CD14-positive monocyte (primary cell): ENCODE results near the gene OAS2. TPM values are rescaled to one million over a fixed set of nuclear protein-coding genes. Genes with fewer than 3 reads are reported as not detected.

Experiments
- DNase-seq, 3 donors: peaks; one replicate each; pipeline ENCODE4 v3.0.0-alpha.2; 2011 to 2022
- H2AFZ ChIP-seq: 2 replicates; pipeline ENCODE4 v1.6.0; 2012; ENCODE audit warnings: mild to moderate bottlenecking, low read depth, low read length, inconsistent platforms; ENCODE audit not compliant: insufficient read depth, poor library complexity, severe bottlenecking
- H3K27ac ChIP-seq, 2 donors: 1 replicate in 1 of 2; 2 replicates in 1 of 2; pipeline ENCODE4 v1.5.1; 2012 to 2013; ENCODE audit warnings: low read length in 2 of 2, control low read depth in 1 of 2, inconsistent platforms in 1 of 2, low read depth in 1 of 2, mild to moderate bottlenecking in 1 of 2
- H3K27me3 ChIP-seq, 2 donors: one replicate each; pipeline versions ENCODE4 v1.6.0 to v1.6.1; 2011 to 2013; ENCODE audit warnings: low read length in 2 of 2; ENCODE audit not compliant: control insufficient read depth in 2 of 2, insufficient read depth in 2 of 2
- H3K36me3 ChIP-seq, 2 donors: replicated peaks in 1 of 2; 1 replicate in 1 of 2; 2 replicates in 1 of 2; pipeline versions ENCODE4 v1.5.1 to v1.6.1; 2012 to 2013; ENCODE audit warnings: low read length in 2 of 2, control low read depth in 1 of 2, inconsistent platforms in 1 of 2, mild to moderate bottlenecking in 1 of 2; ENCODE audit not compliant: insufficient read depth in 2 of 2, control insufficient read depth in 1 of 2
- H3K4me1 ChIP-seq, 2 donors: 1 replicate in 1 of 2; 2 replicates in 1 of 2; pipeline versions ENCODE4 v1.5.1 to v1.6.1; 2012 to 2013; ENCODE audit warnings: low read length in 2 of 2, control low read depth in 1 of 2, inconsistent platforms in 1 of 2, mild to moderate bottlenecking in 1 of 2, moderate library complexity in 1 of 2; ENCODE audit not compliant: insufficient read depth in 2 of 2, control insufficient read depth in 1 of 2
- H3K4me2 ChIP-seq: replicated peaks from 2 replicates; pipeline ENCODE3; 2012; ENCODE audit warnings: low read length, moderate library complexity, mild to moderate bottlenecking; ENCODE audit not compliant: poor library complexity, severe bottlenecking; ENCODE audit errors: extremely low read depth
- H3K4me3 ChIP-seq, 3 experiments: fragments of 200-600 bp in 1 of 3; sonication (generic) in 1 of 3; replicated peaks in 1 of 3; 1 replicate in 2 of 3; 2 replicates in 1 of 3; pipeline ENCODE4 v1.5.1; 2011 to 2013; ENCODE audit warnings: low read length in 3 of 3, mild to moderate bottlenecking in 3 of 3, control low read depth in 2 of 3, low read depth in 2 of 3, inconsistent platforms in 1 of 3, moderate library complexity in 1 of 3
- H3K79me2 ChIP-seq: 2 replicates; pipeline ENCODE4 v1.6.0; 2012; ENCODE audit warnings: mild to moderate bottlenecking, control low read depth, inconsistent platforms, low read length, moderate library complexity; ENCODE audit not compliant: insufficient read depth
- H3K9ac ChIP-seq: 2 replicates; pipeline ENCODE4 v1.6.0; 2017; ENCODE audit warnings: low read length, mild to moderate bottlenecking; ENCODE audit not compliant: insufficient read depth, poor library complexity, severe bottlenecking
- H3K9me3 ChIP-seq, 2 donors: replicated peaks in 1 of 2; 1 replicate in 1 of 2; 2 replicates in 1 of 2; pipeline versions ENCODE4 v1.5.1 to v1.6.1; 2012 to 2013; ENCODE audit warnings: low read length in 2 of 2, control low read depth in 1 of 2; ENCODE audit not compliant: control insufficient read depth in 1 of 2, insufficient read depth in 1 of 2
- H4K20me1 ChIP-seq: 2 replicates; pipeline ENCODE4 v1.6.0; 2012; ENCODE audit warnings: mild to moderate bottlenecking, low read length, control low read depth, moderate library complexity; ENCODE audit not compliant: insufficient read depth
- H3K27ac Mint-ChIP-seq, 7 donors: one replicate each; pipeline ENCODE4 v1.8.0; 2020; ENCODE audit warnings: mild to moderate bottlenecking in 7 of 7, mixed read lengths in 7 of 7, moderate library complexity in 6 of 7, inconsistent platforms in 2 of 7
- H3K27me3 Mint-ChIP-seq, 3 donors: one replicate each; pipeline ENCODE4 v1.8.0; 2021 to 2022; ENCODE audit warnings: low read depth in 3 of 3, mild to moderate bottlenecking in 3 of 3, mixed read lengths in 3 of 3, moderate library complexity in 3 of 3, inconsistent platforms in 1 of 3
- H3K36me3 Mint-ChIP-seq, 2 donors: one replicate each; pipeline ENCODE4 v1.8.0; 2020; ENCODE audit warnings: mixed read lengths in 2 of 2, inconsistent platforms in 1 of 2, mild to moderate bottlenecking in 1 of 2
- H3K4me1 Mint-ChIP-seq: one replicate; pipeline ENCODE4 v1.8.0; 2020; ENCODE audit warnings: mild to moderate bottlenecking, mixed read lengths
- H3K4me3 Mint-ChIP-seq, 2 donors: one replicate each; pipeline ENCODE4 v1.8.0; 2020; ENCODE audit warnings: mild to moderate bottlenecking in 2 of 2, mixed read lengths in 2 of 2, moderate library complexity in 1 of 2
- H3K9me3 Mint-ChIP-seq, 7 donors: one replicate each; pipeline ENCODE4 v1.8.0; 2020 to 2022; ENCODE audit warnings: mixed read lengths in 7 of 7, mild to moderate bottlenecking in 6 of 7, moderate library complexity in 6 of 7, inconsistent platforms in 2 of 7
- WGBS: methylation state at CpG from one replicate; pipeline ENCODE4 v1.1.5; 2013; ENCODE audit warnings: missing lambda C conversion rate; ENCODE audit not compliant: insufficient coverage; 5-methylcytosine and 5-hydroxymethylcytosine counted together
- intact Hi-C, 2 donors: fragments of 100-400 bp; cut with micrococcal nuclease; formaldehyde crosslinking; loops; one replicate each; pipeline versions ENCODE4 v1.15.0 to v1.15.1; 2023
- polyA plus RNA-seq, 3 donors: library from polyadenylated mRNA; depleted of rRNA in 1 of 3; unstranded in 2 of 3; stranded (reverse) in 1 of 3; fragments of 300-500 nt in 2 of 3; fragments of >200 nt in 1 of 3; fragmentation: Illumina TruSeq in 2 of 3; gene quantifications; 1 replicate in 2 of 3; 2 replicates in 1 of 3; pipeline ENCODE4 v1.2.3, GENCODE V29; 2012 to 2021
- TF ChIP-seq, protein P1 (sequence below): fragments of 200-600 bp; IDR thresholded peaks from one replicate; pipeline ENCODE4 v1.8.0; 2022; ENCODE audit warnings: antibody characterized with exemption, mild to moderate bottlenecking

Gene OAS2
- polyA plus RNA-seq, 3 donors: 27.7 to 55.9 (median 40.1) TPM

DNA sequence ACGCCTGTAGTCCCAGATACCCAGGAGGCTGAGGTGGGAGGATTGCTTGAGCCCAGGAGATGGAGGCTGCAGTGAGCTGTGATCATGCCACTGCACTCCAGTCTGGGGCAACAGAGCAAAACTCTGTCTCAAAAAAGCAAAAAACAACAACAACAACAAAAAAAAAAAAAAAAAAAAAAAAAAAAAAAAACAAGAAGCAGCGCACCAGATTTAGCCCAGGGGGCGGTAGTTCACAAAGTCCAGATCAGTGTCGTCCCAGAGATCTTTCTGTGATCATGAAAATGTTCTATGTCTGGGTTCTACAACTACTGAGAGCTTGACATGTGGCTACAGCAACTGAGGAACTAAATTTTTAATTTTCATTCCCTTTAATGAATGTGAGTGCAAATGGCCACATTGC lies 27.4 kb downstream of the OAS2 start:
- DNase-seq: no peak
- Histone ChIP-seq H3K36me3 (peaks cover 93 to 98% of the 10 kb centered on the region in 2 donors), H3K9me3 (peaks cover 2 to 8% of the 10 kb centered on the region in 2 donors), H3K4me3 (no peak overlapping the region), H3K79me2 (no peaks in the 10 kb centered on the region), H3K9ac (no peak overlapping the region), H3K4me1 (no peaks in the 10 kb centered on the region), H3K27me3 (no peaks in the 10 kb centered on the region), H3K4me2 (no peak overlapping the region), H3K27ac (no peak overlapping the region), H4K20me1 (no peaks in the 10 kb centered on the region), H2AFZ (no peak overlapping the region)
- Mint-ChIP-seq H3K4me3 (no peak overlapping the region), H3K36me3 (peaks cover 87 to 93% of the 10 kb centered on the region in 2 donors), H3K4me1 (no peaks in the 10 kb centered on the region), H3K27ac (no peak overlapping the region), H3K27me3 (no peaks in the 10 kb centered on the region), H3K9me3 (peaks cover 3 to 21% (median 6%) of the 10 kb centered on the region in 7 donors)
- TF ChIP-seq, protein P1, sequence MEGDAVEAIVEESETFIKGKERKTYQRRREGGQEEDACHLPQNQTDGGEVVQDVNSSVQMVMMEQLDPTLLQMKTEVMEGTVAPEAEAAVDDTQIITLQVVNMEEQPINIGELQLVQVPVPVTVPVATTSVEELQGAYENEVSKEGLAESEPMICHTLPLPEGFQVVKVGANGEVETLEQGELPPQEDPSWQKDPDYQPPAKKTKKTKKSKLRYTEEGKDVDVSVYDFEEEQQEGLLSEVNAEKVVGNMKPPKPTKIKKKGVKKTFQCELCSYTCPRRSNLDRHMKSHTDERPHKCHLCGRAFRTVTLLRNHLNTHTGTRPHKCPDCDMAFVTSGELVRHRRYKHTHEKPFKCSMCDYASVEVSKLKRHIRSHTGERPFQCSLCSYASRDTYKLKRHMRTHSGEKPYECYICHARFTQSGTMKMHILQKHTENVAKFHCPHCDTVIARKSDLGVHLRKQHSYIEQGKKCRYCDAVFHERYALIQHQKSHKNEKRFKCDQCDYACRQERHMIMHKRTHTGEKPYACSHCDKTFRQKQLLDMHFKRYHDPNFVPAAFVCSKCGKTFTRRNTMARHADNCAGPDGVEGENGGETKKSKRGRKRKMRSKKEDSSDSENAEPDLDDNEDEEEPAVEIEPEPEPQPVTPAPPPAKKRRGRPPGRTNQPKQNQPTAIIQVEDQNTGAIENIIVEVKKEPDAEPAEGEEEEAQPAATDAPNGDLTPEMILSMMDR: peak; percentile 47
- WGBS: 94% methylated on average over 2 of the region's 4 CpGs
- intact Hi-C loops: no loop called here

GRCh38 chr12:113006206-113006605 lies 27.9 kb downstream of the OAS2 start:
- Histone ChIP-seq H3K27ac (no peak overlapping the region), H3K4me2 (no peak overlapping the region), H2AFZ (no peak overlapping the region), H3K79me2 (no peaks in the 10 kb centered on the region), H3K27me3 (no peaks in the 10 kb centered on the region), H3K4me3 (no peak overlapping the region), H3K36me3 (peaks cover 93 to 99% of the 10 kb centered on the region in 2 donors), H3K9me3 (peaks cover 6 to 13% of the 10 kb centered on the region in 2 donors), H3K4me1 (no peaks in the 10 kb centered on the region), H3K9ac (no peak overlapping the region), H4K20me1 (no peaks in the 10 kb centered on the region)
- Mint-ChIP-seq H3K27ac (peak overlapping the region in 1 of 7 donors; percentile 65), H3K27me3 (no peaks in the 10 kb centered on the region), H3K9me3 (peaks cover 6 to 25% (median 11%) of the 10 kb centered on the region in 7 donors), H3K36me3 (peaks cover 88 to 94% of the 10 kb centered on the region in 2 donors), H3K4me3 (no peak overlapping the region), H3K4me1 (no peaks in the 10 kb centered on the region)
- intact Hi-C loops: no loop called here
- TF ChIP-seq, protein P1: peak; percentile 10
- WGBS: 93% methylated on average over 7 of the region's 7 CpGs
- DNase-seq: no peak
